Endothelial cell of umbilical vein (primary cell): ENCODE measurements around the gene ADGRD1. TPM values are rescaled to one million over a fixed set of nuclear protein-coding genes. Genes with fewer than 3 reads are reported as not detected.

Experiments used
- BruUV-seq: library from RNA; stranded (reverse); fragments of 400-500 nt; replicated peaks from 2 replicates; lab custom pipeline; 2021; lab: Mats Ljungman, UMichigan
- CTCF ChIA-PET: fragments of 300-600, 350-600 bp; sonication (Branson Sonifier 250); formaldehyde crosslinking; loops from one replicate; lab custom pipeline; 2021; ENCODE audit warnings: antibody characterized with exemption, inconsistent platforms; lab: Charles Lee
- POLR2A ChIA-PET: fragments of 300-600, 350-600 bp; sonication (Branson Sonifier 250); formaldehyde crosslinking; loops from one replicate; lab custom pipeline; 2021; ENCODE audit warnings: antibody characterized with exemption, inconsistent platforms; lab: Charles Lee
- DNase-seq: peaks from one replicate; pipeline ENCODE4 v3.0.0-alpha.2; 2011; ENCODE audit warnings: low read depth, low spot score
- FAIRE-seq: peaks from 2 replicates; lab custom pipeline; 2011; peaks lifted over from hg19 to GRCh38; lab: Jason Lieb, UNC
- H2AFZ ChIP-seq: 2 replicates; pipeline ENCODE4 v1.6.0; 2012; ENCODE audit warnings: low read depth, low read length, control low read depth, inconsistent platforms
- H3K27ac ChIP-seq: 2 replicates; pipeline ENCODE4 v1.5.1; 2011; ENCODE audit warnings: low read depth, mild to moderate bottlenecking, control low read depth, low read length, moderate library complexity; ENCODE audit not compliant: insufficient read depth
- H3K27me3 ChIP-seq, 2 experiments: 2 replicates each; pipeline versions ENCODE4 v1.6.0 to v1.6.1; 2011; ENCODE audit warnings: low read length in 2 of 2, mixed read lengths in 1 of 2; ENCODE audit not compliant: control insufficient read depth in 2 of 2, insufficient read depth in 2 of 2
- H3K36me3 ChIP-seq, 2 experiments: 2 replicates in 1 of 2; 3 replicates in 1 of 2; pipeline ENCODE4 v1.5.1; 2011; ENCODE audit warnings: low read length in 2 of 2, mild to moderate bottlenecking in 1 of 2, moderate library complexity in 1 of 2; ENCODE audit not compliant: control insufficient read depth in 2 of 2, insufficient read depth in 2 of 2; ENCODE audit errors: extremely low read depth in 1 of 2
- H3K4me1 ChIP-seq: 3 replicates; pipeline ENCODE4 v1.5.1; 2011; ENCODE audit warnings: mild to moderate bottlenecking, low read length; ENCODE audit not compliant: control insufficient read depth, insufficient read depth; ENCODE audit errors: extremely low read depth
- H3K4me2 ChIP-seq: 2 replicates; pipeline ENCODE4 v1.6.1; 2011; ENCODE audit warnings: low read length, control low read depth, mixed read lengths; ENCODE audit not compliant: insufficient read depth
- H3K4me3 ChIP-seq, 3 experiments: fragments of 200-600 bp in 1 of 3; sonication (generic), shearing (Covaris generic) in 1 of 3; replicated peaks in 1 of 3; 2 replicates each; pipeline ENCODE4 v1.5.1; 2011 to 2016; ENCODE audit warnings: control low read depth in 3 of 3, low read length in 3 of 3, mild to moderate bottlenecking in 2 of 3, inconsistent platforms in 1 of 3, low read depth in 1 of 3, moderate library complexity in 1 of 3; ENCODE audit not compliant: insufficient read depth in 1 of 3
- H3K79me2 ChIP-seq: 2 replicates; pipeline ENCODE4 v1.6.0; 2012; ENCODE audit warnings: low read length, inconsistent platforms; ENCODE audit not compliant: control insufficient read depth, insufficient read depth
- H3K9ac ChIP-seq: replicated peaks from 2 replicates; pipeline ENCODE3; 2011; ENCODE audit warnings: low read length, control low read depth; ENCODE audit not compliant: insufficient read depth; ENCODE audit errors: extremely low read depth
- H3K9me1 ChIP-seq: replicated peaks from 3 replicates; pipeline ENCODE4 v1.6.0; 2011; ENCODE audit warnings: mild to moderate bottlenecking, low read length; ENCODE audit not compliant: control insufficient read depth, insufficient read depth; ENCODE audit errors: extremely low read depth
- H3K9me3 ChIP-seq: replicated peaks from 2 replicates; pipeline ENCODE4 v1.5.1; 2012; ENCODE audit warnings: low read length, inconsistent platforms; ENCODE audit not compliant: control insufficient read depth, insufficient read depth
- H4K20me1 ChIP-seq: replicated peaks from 2 replicates; pipeline ENCODE3; 2011; ENCODE audit warnings: mild to moderate bottlenecking, low read length; ENCODE audit not compliant: control insufficient read depth, insufficient read depth; ENCODE audit errors: extremely low read depth
- EZH2 ChIP-seq: IDR thresholded peaks from 2 replicates; pipeline ENCODE4 v1.6.1; 2012; ENCODE audit warnings: borderline replicate concordance, low read depth, mild to moderate bottlenecking, moderate library complexity, low read length, inconsistent platforms; ENCODE audit not compliant: severe bottlenecking
- FOS ChIP-seq: IDR thresholded peaks from 2 replicates; pipeline ENCODE4 v1.6.1; 2011; ENCODE audit warnings: mild to moderate bottlenecking, low read length, moderate library complexity, borderline replicate concordance; ENCODE audit not compliant: insufficient read depth
- JUN ChIP-seq: IDR thresholded peaks from 2 replicates; pipeline ENCODE4 v1.6.1; 2011; ENCODE audit warnings: borderline replicate concordance, low read depth; ENCODE audit not compliant: insufficient read length, insufficient read depth
- MYC ChIP-seq: IDR thresholded peaks from one replicate; pipeline ENCODE4 v1.6.1; 2011; ENCODE audit warnings: mild to moderate bottlenecking, low read depth, low read length
- POLR2A ChIP-seq: IDR thresholded peaks from 2 replicates; pipeline ENCODE4 v1.6.1; 2012; ENCODE audit warnings: low read depth, mild to moderate bottlenecking, control low read depth, low read length
- POLR2AphosphoS5 ChIP-seq: IDR thresholded peaks from 2 replicates; pipeline ENCODE4 v1.6.1; 2012; ENCODE audit warnings: low read depth, mild to moderate bottlenecking, control low read depth, low read length, moderate library complexity; ENCODE audit not compliant: insufficient read depth
- dilution Hi-C: fragments of 300-500 bp; cut with MboI; formaldehyde crosslinking; loops from one replicate; pipeline ENCODE4 v1.15.0; 2019; ENCODE audit warnings: low sequenced_read_pairs; ENCODE audit not compliant: extremely low pct_ligation_motif_present
- intact Hi-C: fragments of 100-400 bp; cut with micrococcal nuclease; formaldehyde crosslinking; loops from one replicate; pipeline ENCODE4 v1.10.0; 2022
- polyA plus RNA-seq, 4 experiments: library from polyadenylated mRNA; depleted of rRNA in 3 of 4; stranded (reverse) in 3 of 4; unstranded in 1 of 4; fragments of >200 nt; gene quantifications; 2 replicates each; pipeline versions ENCODE4 v1.2.1 to v1.2.3, GENCODE V29; 2011 to 2012; ENCODE audit warnings: missing spikeins in 1 of 4
- total RNA-seq: library from RNA; stranded (reverse); gene quantifications from 2 replicates; pipeline ENCODE4 v1.2.3, GENCODE V29; 2021
- TF ChIP-seq, protein P1 (sequence below), 2 donors: IDR thresholded peaks; 1 replicate in 1 of 2; 2 replicates in 1 of 2; pipeline ENCODE4 v1.5.1; 2011; ENCODE audit warnings: low read length in 2 of 2, mild to moderate bottlenecking in 2 of 2, moderate library complexity in 2 of 2, control low read depth in 1 of 2, inconsistent platforms in 1 of 2, low read depth in 1 of 2; ENCODE audit not compliant: insufficient read depth in 1 of 2; ENCODE audit errors: extremely low read depth in 1 of 2
- TF ChIP-seq, protein P2 (sequence below): IDR thresholded peaks from 2 replicates; pipeline ENCODE4 v1.6.1; 2011; ENCODE audit not compliant: insufficient read depth, insufficient read length

The ADGRD1 gene
- total and polyA plus RNA-seq, 2 donors (not counting 3 experiments of a cell fraction or from before 2014, with no cell fraction given), result 0.07 TPM; not detected in 1

DNA sequence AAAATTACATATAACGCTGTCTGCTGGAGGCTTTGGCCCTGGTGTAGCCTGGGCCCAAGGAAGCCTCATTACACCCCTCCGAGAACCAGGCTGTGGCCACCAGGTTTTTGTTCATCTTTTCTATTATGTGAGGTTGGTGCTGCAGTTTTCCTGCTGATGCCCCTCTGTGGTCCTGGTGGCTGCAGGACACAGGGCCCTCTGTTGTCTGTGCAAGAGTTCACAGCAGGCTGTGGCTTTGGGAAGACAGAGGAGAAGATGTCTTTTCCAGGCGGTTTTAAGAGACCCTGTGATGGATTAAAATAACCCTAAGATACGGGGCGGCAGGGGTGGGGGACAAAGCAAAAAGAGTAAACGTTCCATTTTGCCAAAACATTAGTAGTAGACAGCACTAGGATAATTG lies 121.5 kb downstream of the ADGRD1 start:
- no peak for FAIRE-seq

DNA sequence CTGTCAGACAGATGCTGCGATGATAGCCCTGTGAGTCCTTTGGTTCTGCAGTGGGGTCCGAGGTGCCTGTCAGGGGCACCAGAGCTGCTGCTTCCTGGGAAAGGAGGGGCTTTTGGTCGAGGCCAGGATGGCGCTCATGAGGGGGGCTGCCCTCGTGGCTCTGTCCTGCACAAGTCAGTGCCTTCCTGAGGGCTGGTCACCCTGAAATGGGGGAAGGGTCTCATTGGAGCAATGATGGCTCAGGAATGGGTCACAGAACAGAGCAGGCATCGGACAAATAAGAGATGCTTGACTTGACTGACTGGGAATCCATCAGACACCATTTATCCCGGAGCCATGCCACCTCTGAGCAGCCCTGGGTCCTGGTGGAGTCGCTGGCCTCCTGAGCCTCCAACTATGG lies 121.9 kb downstream of the ADGRD1 start:
- H3K9me3 ChIP-seq, result no peaks in the 10 kb centered on the region
- no peaks in the 10 kb centered on the region for H3K9me1 ChIP-seq
- H2AFZ ChIP-seq, result no peak overlapping the region
- POLR2A ChIA-PET, result no interaction called here
- no peak overlapping the region for H3K27ac ChIP-seq
- TF ChIP-seq POLR2A (no peak), EZH2 (no peak), MYC (no peak), POLR2AphosphoS5 (no peak), FOS (no peak)
- no peaks in the 10 kb centered on the region for H3K79me2 ChIP-seq
- no TSS peak for BruUV-seq
- H3K4me1 ChIP-seq, result no peaks in the 10 kb centered on the region
- intact Hi-C loops (no loop called here), dilution Hi-C loops (no loop called here)
- CTCF ChIA-PET, result no interaction called here
- H3K27me3 ChIP-seq, result no peaks in the 10 kb centered on the region
- no peak overlapping the region for H3K4me2 ChIP-seq
- H3K9ac ChIP-seq, result no peak overlapping the region
- H3K4me3 ChIP-seq, result no peak overlapping the region
- DNase-seq (no peak), FAIRE-seq (no peak)
- H3K36me3 ChIP-seq, result no peaks in the 10 kb centered on the region
- no peaks in the 10 kb centered on the region for H4K20me1 ChIP-seq

More for the DNA sequence above, 121.5 kb downstream of the ADGRD1 start:
- Histone ChIP-seq H3K27ac (no peak overlapping the region), H3K27me3 (no peaks in the 10 kb centered on the region), H3K4me1 (no peaks in the 10 kb centered on the region), H3K4me2 (no peak overlapping the region), H2AFZ (no peak overlapping the region), H3K79me2 (no peaks in the 10 kb centered on the region), H4K20me1 (no peaks in the 10 kb centered on the region), H3K9me1 (no peaks in the 10 kb centered on the region), H3K36me3 (no peaks in the 10 kb centered on the region), H3K9ac (no peak overlapping the region), H3K9me3 (no peaks in the 10 kb centered on the region), H3K4me3 (no peak overlapping the region)
- DNase-seq, result no peak
- intact Hi-C loops (no loop called here), dilution Hi-C loops (no loop called here)
- ChIA-PET POLR2A (no interaction called here), CTCF (no interaction called here)
- BruUV-seq, result no TSS peak
- no peak for TF ChIP-seq FOS
- TF ChIP-seq, protein P1, sequence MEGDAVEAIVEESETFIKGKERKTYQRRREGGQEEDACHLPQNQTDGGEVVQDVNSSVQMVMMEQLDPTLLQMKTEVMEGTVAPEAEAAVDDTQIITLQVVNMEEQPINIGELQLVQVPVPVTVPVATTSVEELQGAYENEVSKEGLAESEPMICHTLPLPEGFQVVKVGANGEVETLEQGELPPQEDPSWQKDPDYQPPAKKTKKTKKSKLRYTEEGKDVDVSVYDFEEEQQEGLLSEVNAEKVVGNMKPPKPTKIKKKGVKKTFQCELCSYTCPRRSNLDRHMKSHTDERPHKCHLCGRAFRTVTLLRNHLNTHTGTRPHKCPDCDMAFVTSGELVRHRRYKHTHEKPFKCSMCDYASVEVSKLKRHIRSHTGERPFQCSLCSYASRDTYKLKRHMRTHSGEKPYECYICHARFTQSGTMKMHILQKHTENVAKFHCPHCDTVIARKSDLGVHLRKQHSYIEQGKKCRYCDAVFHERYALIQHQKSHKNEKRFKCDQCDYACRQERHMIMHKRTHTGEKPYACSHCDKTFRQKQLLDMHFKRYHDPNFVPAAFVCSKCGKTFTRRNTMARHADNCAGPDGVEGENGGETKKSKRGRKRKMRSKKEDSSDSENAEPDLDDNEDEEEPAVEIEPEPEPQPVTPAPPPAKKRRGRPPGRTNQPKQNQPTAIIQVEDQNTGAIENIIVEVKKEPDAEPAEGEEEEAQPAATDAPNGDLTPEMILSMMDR (IDR thresholded peaks at IDR 0.05; ENCODE audit: extremely low read depth in 1 of 2, insufficient read depth in 1 of 2, low read depth in 1 of 2, low read length in 2 of 2), result no peak
- no peak for TF ChIP-seq JUN
- TF ChIP-seq, protein P2, sequence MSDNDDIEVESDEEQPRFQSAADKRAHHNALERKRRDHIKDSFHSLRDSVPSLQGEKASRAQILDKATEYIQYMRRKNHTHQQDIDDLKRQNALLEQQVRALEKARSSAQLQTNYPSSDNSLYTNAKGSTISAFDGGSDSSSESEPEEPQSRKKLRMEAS, result no peak
